Measurements from ENCODE around the gene WDFY3. TPM values are rescaled to one million over a fixed set of nuclear protein-coding genes. Genes with fewer than 3 reads are reported as not detected.

WDFY3 gene
- total and polyA plus RNA-seq, 10 donors, result 1.6 to 208 (median 127) TPM

GRCh38 chr4:84849051-84849640, 117.3 kb downstream of the WDFY3 start:
- peaks cover 0 to 42% (median 0%) of the 10 kb centered on the region in 6 donors for H3K36me3 ChIP-seq
- peaks cover 0 to 8% (median 0%) of the 10 kb centered on the region in 6 donors for H3K4me1 ChIP-seq
- H3K4me3 ChIP-seq, result no peak overlapping the region
- H3K27me3 ChIP-seq (replicated peaks in 1 of 7), result no peaks in the 10 kb centered on the region
- no peak for DNase-seq
- no peaks in the 10 kb centered on the region for H3K9me3 ChIP-seq
- intact Hi-C loops (cut with DNase I; ENCODE audit: low total_unique reads), result no loop called here
- TF ChIP-seq POLR2A (IDR thresholded peaks at IDR 0.05), result no peak
- TF ChIP-seq CTCF (IDR thresholded peaks at IDR 0.05 in 8 of 11, conservative IDR thresholded peaks at IDR 0.05 in 3 of 11), result no peak
- TF ChIP-seq POLR2AphosphoS5 (IDR thresholded peaks at IDR 0.05), result no peak
- no peak overlapping the region for H3K27ac ChIP-seq

GRCh38 chr4:84848432-84848831, 118.1 kb downstream of the WDFY3 start:
- WGBS, 5 donors, result 77 to 94% (median 92%) methylated on average over 2 of the region's 2 CpGs
- intact Hi-C loops (cut with DNase I; ENCODE audit: low total_unique reads), result no loop called here
- H3K27ac ChIP-seq, result no peak overlapping the region

GRCh38 chr4:84847978-84848377, 118.5 kb downstream of the WDFY3 start:
- 79 to 94% (median 83%) methylated on average over 2 of the region's 2 CpGs for WGBS, 5 donors
- H3K36me3 ChIP-seq, result peaks cover 0 to 42% (median 0%) of the 10 kb centered on the region in 6 donors
- DNase-seq, result no peak
- intact Hi-C loops (cut with DNase I; ENCODE audit: low total_unique reads), result no loop called here
- peaks cover 0 to 8% (median 0%) of the 10 kb centered on the region in 6 donors for H3K4me1 ChIP-seq
- no peak overlapping the region for H3K4me3 ChIP-seq
- H3K9me3 ChIP-seq, result no peaks in the 10 kb centered on the region
- H3K27me3 ChIP-seq (replicated peaks in 1 of 7), result no peaks in the 10 kb centered on the region
- TF ChIP-seq POLR2AphosphoS5 (IDR thresholded peaks at IDR 0.05) (no peak), POLR2A (IDR thresholded peaks at IDR 0.05) (no peak), CTCF (IDR thresholded peaks at IDR 0.05 in 8 of 11, conservative IDR thresholded peaks at IDR 0.05 in 3 of 11) (no peak)
- no peak overlapping the region for H3K27ac ChIP-seq

More at GRCh38 chr4:84848432-84848831, 118.1 kb downstream of the WDFY3 start:
- no peak for DNase-seq
- H3K4me3 ChIP-seq, result no peak overlapping the region
- no peak for TF ChIP-seq CTCF (IDR thresholded peaks at IDR 0.05 in 8 of 11, conservative IDR thresholded peaks at IDR 0.05 in 3 of 11)
- TF ChIP-seq POLR2AphosphoS5 (IDR thresholded peaks at IDR 0.05), result no peak
- no peak for TF ChIP-seq POLR2A (IDR thresholded peaks at IDR 0.05)
- H3K27me3 ChIP-seq (replicated peaks in 1 of 7), result no peaks in the 10 kb centered on the region
- H3K4me1 ChIP-seq, result peaks cover 0 to 8% (median 0%) of the 10 kb centered on the region in 6 donors
- H3K36me3 ChIP-seq, result peaks cover 0 to 42% (median 0%) of the 10 kb centered on the region in 6 donors
- no peaks in the 10 kb centered on the region for H3K9me3 ChIP-seq

GRCh38 chr4:84846985-84847384, 119.5 kb downstream of the WDFY3 start:
- intact Hi-C loops (cut with DNase I; ENCODE audit: low total_unique reads), result no loop called here
- H3K9me3 ChIP-seq, result no peaks in the 10 kb centered on the region
- no peak overlapping the region for H3K27ac ChIP-seq
- H3K27me3 ChIP-seq (replicated peaks in 1 of 7), result no peaks in the 10 kb centered on the region
- H3K36me3 ChIP-seq, result peaks cover 0 to 42% (median 0%) of the 10 kb centered on the region in 6 donors
- peaks cover 0 to 8% (median 0%) of the 10 kb centered on the region in 6 donors for H3K4me1 ChIP-seq
- TF ChIP-seq CTCF (IDR thresholded peaks at IDR 0.05 in 8 of 11, conservative IDR thresholded peaks at IDR 0.05 in 3 of 11) (no peak), POLR2A (IDR thresholded peaks at IDR 0.05) (no peak), POLR2AphosphoS5 (IDR thresholded peaks at IDR 0.05) (no peak)
- WGBS, 5 donors, result 90 to 97% (median 94%) methylated on average over 1 of the region's 1 CpG
- H3K4me3 ChIP-seq, result no peak overlapping the region
- DNase-seq, result no peak

Measured in spleen (tissue), 11 donors.